CD4-positive, alpha-beta T cell (primary cell): ENCODE measurements around the gene ZNF853. TPM values are rescaled to one million over a fixed set of nuclear protein-coding genes. Genes with fewer than 3 reads are reported as not detected.

Source experiments
- ATAC-seq: fragments of 200-7000 bp; cut with Tn5 transposase; one replicate; pipeline ENCODE4 v1.10.0; 2022; ENCODE audit warnings: mild to moderate bottlenecking; ENCODE audit not compliant: poor library complexity
- CTCF ChIA-PET: fragments of 350-600 bp; sonication (Branson Sonifier 250); formaldehyde crosslinking; loops from one replicate; lab custom pipeline; 2021; ENCODE audit warnings: antibody characterized with exemption, inconsistent platforms; lab: Charles Lee
- POLR2A ChIA-PET: fragments of 350-600 bp; sonication (Branson Sonifier 250); formaldehyde crosslinking; loops from one replicate; lab custom pipeline; 2021; ENCODE audit warnings: antibody characterized with exemption, inconsistent platforms; lab: Charles Lee
- DNase-seq, 14 experiments: peaks; one replicate each; pipeline ENCODE4 v3.0.0-alpha.2; 2013 to 2020; ENCODE audit warnings: mixed read lengths in 2 of 14
- H3K27ac ChIP-seq, 2 donors: one replicate each; pipeline versions ENCODE4 v1.5.1 to v1.7.0; 2013; ENCODE audit warnings: low read length in 2 of 2, low read depth in 1 of 2, mild to moderate bottlenecking in 1 of 2
- H3K27me3 ChIP-seq, 2 experiments: 1 replicate in 1 of 2; 2 replicates in 1 of 2; pipeline versions ENCODE4 v1.6.1 to v1.7.0; 2013; ENCODE audit warnings: low read length in 2 of 2, control low read depth in 1 of 2, mild to moderate bottlenecking in 1 of 2, moderate library complexity in 1 of 2; ENCODE audit not compliant: insufficient read depth in 2 of 2, control insufficient read depth in 1 of 2
- H3K36me3 ChIP-seq: one replicate; pipeline ENCODE4 v1.6.1; 2013; ENCODE audit warnings: low read length, control low read depth; ENCODE audit not compliant: insufficient read depth
- H3K4me1 ChIP-seq: one replicate; pipeline ENCODE4 v1.6.1; 2013; ENCODE audit warnings: low read length, control low read depth; ENCODE audit not compliant: insufficient read depth
- H3K4me3 ChIP-seq: one replicate; pipeline ENCODE4 v1.5.1; 2013; ENCODE audit warnings: mild to moderate bottlenecking, low read length, moderate library complexity
- H3K9me3 ChIP-seq, 2 experiments: 1 replicate in 1 of 2; 2 replicates in 1 of 2; pipeline versions ENCODE4 v1.6.1 to v1.7.0; 2013; ENCODE audit warnings: low read length in 2 of 2, mild to moderate bottlenecking in 2 of 2, control low read depth in 1 of 2, moderate library complexity in 1 of 2; ENCODE audit not compliant: control insufficient read depth in 1 of 2, insufficient read depth in 1 of 2
- H3K27ac Mint-ChIP-seq: one replicate; pipeline ENCODE4 v1.8.0; 2020; ENCODE audit warnings: mixed read lengths
- H3K27me3 Mint-ChIP-seq: one replicate; pipeline ENCODE4 v1.8.0; 2021; ENCODE audit warnings: mixed read lengths
- H3K36me3 Mint-ChIP-seq: one replicate; pipeline ENCODE4 v1.8.0; 2021; ENCODE audit warnings: low read depth, mixed read lengths
- H3K4me1 Mint-ChIP-seq: one replicate; pipeline ENCODE4 v1.8.0; 2021; ENCODE audit warnings: low read depth, mixed read lengths
- H3K4me3 Mint-ChIP-seq: one replicate; pipeline ENCODE4 v1.8.0; 2020; ENCODE audit warnings: mild to moderate bottlenecking, mixed read lengths
- H3K9me3 Mint-ChIP-seq: one replicate; pipeline ENCODE4 v1.8.0; 2020; ENCODE audit warnings: mixed read lengths
- CTCF ChIP-seq: fragments of 200-600 bp; IDR thresholded peaks from one replicate; pipeline ENCODE4 v1.8.0; 2022; ENCODE audit warnings: antibody characterized with exemption, mild to moderate bottlenecking
- intact Hi-C, 2 experiments: fragments of 100-400 bp; cut with DNase I in 1 of 2; cut with micrococcal nuclease in 1 of 2; formaldehyde crosslinking; loops; one replicate each; pipeline versions ENCODE4 v1.15.1 to v1.9.0; 2023 to 2025; cut with DNase I, micrococcal nuclease
- total RNA-seq, 174 experiments: library from RNA in 2 of 174; stranded (reverse) in 2 of 174; gene quantifications; one replicate each; pipeline ENCODE4 v1.2.3 and lab custom pipeline; 2021 to 2026

ZNF853 gene
- total RNA-seq, 2 experiments from 2014 or later, result 2.5 to 2.7 TPM

- DNase-seq, result peak in 4 of 14 experiments; percentile 41 to 61 (median 44)
- intact Hi-C loops, result no loop called here
- peaks cover 12% of the 10 kb centered on the region for H3K36me3 Mint-ChIP-seq
- Histone ChIP-seq H3K27me3 (no peaks in the 10 kb centered on the region), H3K27ac (peak overlapping the region; percentile 23 to 58), H3K36me3 (no peaks in the 10 kb centered on the region), H3K4me3 (peak overlapping the region; percentile 14), H3K9me3 (no peaks in the 10 kb centered on the region), H3K4me1 (peaks cover 48% of the 10 kb centered on the region)
- no peaks in the 10 kb centered on the region for H3K27me3 Mint-ChIP-seq
- H3K27ac Mint-ChIP-seq, result peak overlapping the region; percentile 84
- peak overlapping the region; percentile 72 for H3K4me3 Mint-ChIP-seq
- CTCF ChIA-PET, result no interaction called here
- H3K9me3 Mint-ChIP-seq, result no peaks in the 10 kb centered on the region
- TF ChIP-seq CTCF, result no peak
- POLR2A ChIA-PET, result interaction anchor here (0.9 to 1.2 kb wide), 3 partner anchors 12 to 83 kb away, joined by 3 to 5 read pairs (median 3); partner anchors contain the start of genes INTS15 and ZNF12
- peaks cover 32% of the 10 kb centered on the region for H3K4me1 Mint-ChIP-seq
- ATAC-seq, result peak; percentile 52
Measured at GRCh38 chr7:6623589-6624245, 8.3 kb downstream of the ZNF853 start.

DNA sequence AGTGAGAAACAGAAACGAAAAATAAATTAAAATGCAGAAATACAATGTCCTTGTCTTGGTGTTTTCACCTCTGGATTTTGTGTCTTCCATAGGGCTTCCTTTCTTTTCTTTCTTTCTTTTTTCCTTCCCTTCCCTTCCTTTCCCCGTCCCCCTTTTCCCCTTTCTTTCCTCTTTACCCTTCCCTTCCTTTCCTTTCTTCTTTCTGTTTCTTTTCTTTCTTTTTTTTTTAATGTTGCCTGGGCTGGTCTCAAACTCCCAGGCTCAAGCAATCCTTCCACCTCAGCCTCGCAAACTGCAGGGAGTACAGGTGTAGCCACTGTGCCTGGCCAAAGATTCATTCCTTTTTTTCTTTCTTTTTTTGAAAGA is 8.8 kb downstream of the ZNF853 start:
- Histone ChIP-seq H3K9me3 (no peaks in the 10 kb centered on the region), H3K4me1 (peaks cover 48% of the 10 kb centered on the region), H3K4me3 (peak overlapping the region; percentile 14), H3K27ac (peak overlapping the region; percentile 23 to 58), H3K36me3 (no peaks in the 10 kb centered on the region), H3K27me3 (no peaks in the 10 kb centered on the region)
- peaks cover 12% of the 10 kb centered on the region for H3K36me3 Mint-ChIP-seq
- no peaks in the 10 kb centered on the region for H3K9me3 Mint-ChIP-seq
- no peak for DNase-seq
- CTCF ChIA-PET, result no interaction called here
- intact Hi-C loops, result no loop called here
- H3K27me3 Mint-ChIP-seq, result no peaks in the 10 kb centered on the region
- peaks cover 32% of the 10 kb centered on the region for H3K4me1 Mint-ChIP-seq
- no peak for ATAC-seq
- H3K4me3 Mint-ChIP-seq, result peak overlapping the region; percentile 72
- POLR2A ChIA-PET, result interaction anchor here (0.9 to 1.2 kb wide), 3 partner anchors 12 to 83 kb away, joined by 3 to 5 read pairs (median 3); partner anchors contain the start of genes INTS15 and ZNF12
- TF ChIP-seq CTCF, result no peak
- peak overlapping the region; percentile 84 for H3K27ac Mint-ChIP-seq

GRCh38 chr7:6628045-6628444 is 12.6 kb downstream of the ZNF853 start:
- H3K27me3 ChIP-seq, result no peaks in the 10 kb centered on the region
- H3K36me3 ChIP-seq, result no peaks in the 10 kb centered on the region
- Mint-ChIP-seq H3K36me3 (peaks cover 5% of the 10 kb centered on the region), H3K4me1 (peaks cover 9% of the 10 kb centered on the region), H3K27ac (no peak overlapping the region), H3K4me3 (no peak overlapping the region), H3K27me3 (no peaks in the 10 kb centered on the region), H3K9me3 (no peaks in the 10 kb centered on the region)
- intact Hi-C loops, result no loop called here
- no peak for ATAC-seq
- POLR2A ChIA-PET, result no interaction called here
- H3K4me3 ChIP-seq, result no peak overlapping the region
- TF ChIP-seq CTCF, result no peak
- peaks cover 20% of the 10 kb centered on the region for H3K4me1 ChIP-seq
- no peaks in the 10 kb centered on the region for H3K9me3 ChIP-seq
- H3K27ac ChIP-seq, result no peak overlapping the region
- CTCF ChIA-PET, result no interaction called here
- DNase-seq, result no peak
